ENCODE data around the gene RAB28. TPM values are rescaled to one million over a fixed set of nuclear protein-coding genes. Genes with fewer than 3 reads are reported as not detected.

The RAB28 gene
- total RNA-seq, 1 experiment from 2014 or later = 12.1 TPM

- TF ChIP-seq ZNF274 (IDR thresholded peaks at IDR 0.05; ENCODE audit: low read depth, low read length) (no peak), EGR1 (IDR thresholded peaks at IDR 0.05; ENCODE audit: low read depth) (no peak), JUND (IDR thresholded peaks at IDR 0.05) (no peak), SIN3A (IDR thresholded peaks at IDR 0.05; ENCODE audit: low read depth) (no peak), RAD21 (IDR thresholded peaks at IDR 0.05; ENCODE audit: low read depth) (no peak), FOSL1 (IDR thresholded peaks at IDR 0.05; ENCODE audit: low read depth) (no peak), TCF7L2 (IDR thresholded peaks at IDR 0.05; ENCODE audit: borderline replicate concordance, extremely low read depth, insufficient read depth, insufficient read length) (no peak), CTCF (IDR thresholded peaks at IDR 0.05 in 2 of 3, conservative IDR thresholded peaks at IDR 0.05 in 1 of 3; ENCODE audit: borderline replicate concordance in 1 of 3, insufficient read depth in 1 of 3, low read depth in 2 of 3, low read length in 2 of 3) (no peak), ELF1 (IDR thresholded peaks at IDR 0.05; ENCODE audit: borderline replicate concordance, low read depth) (no peak), CEBPB (IDR thresholded peaks at IDR 0.05; ENCODE audit: low read depth) (no peak), EZH2 (IDR thresholded peaks at IDR 0.05) (no peak)
- ATAC-seq = no peak
Measured at GRCh38 chr4:13364172-13364571, 120.0 kb downstream of the RAB28 start.

More at GRCh38 chr4:13364172-13364571, 120.0 kb downstream of the RAB28 start:
- Histone ChIP-seq H3K4me1 (ENCODE audit: control insufficient read depth in 1 of 2, insufficient read depth in 2 of 2, low read length in 2 of 2) (no peaks in the 10 kb centered on the region), H3K9me3 (ENCODE audit: control insufficient read depth in 1 of 2, insufficient read depth in 1 of 2, low read depth in 1 of 2, low read length in 2 of 2) (no peaks in the 10 kb centered on the region), H3K9ac (ENCODE audit: low read length) (no peak overlapping the region), H3K9me2 (ENCODE audit: insufficient read depth) (no peaks in the 10 kb centered on the region), H3K4me2 (ENCODE audit: low read length) (no peak overlapping the region), H2AFZ (ENCODE audit: low read depth, low read length, poor library complexity, severe bottlenecking) (no peak overlapping the region), H3K27ac (ENCODE audit: low read depth, low read length) (no peak overlapping the region), H3K27me3 (ENCODE audit: insufficient read depth, low read length) (no peaks in the 10 kb centered on the region), H4K20me1 (ENCODE audit: insufficient read depth) (no peaks in the 10 kb centered on the region), H3K79me2 (ENCODE audit: insufficient read depth, low read length) (no peaks in the 10 kb centered on the region), H3K4me3 (replicated peaks in 1 of 2; ENCODE audit: low read depth in 1 of 2, low read length in 2 of 2) (no peak overlapping the region), H3K36me3 (ENCODE audit: control insufficient read depth in 1 of 2, insufficient read depth in 2 of 2, low read length in 2 of 2) (no peaks in the 10 kb centered on the region)
- CTCF ChIA-PET = no interaction called here
- BruUV-seq (replicated peaks) = no TSS peak
- intact Hi-C loops (cut with micrococcal nuclease) = no loop called here
- POLR2A ChIA-PET = no interaction called here
- RAD21 ChIA-PET (ENCODE audit: low non-redundant PET in 1 of 2, low total read pairs in 2 of 2, uncharacterized antibody in 2 of 2, unreplicated experiment in 2 of 2) = no interaction called here
- no peak for DNase-seq (ENCODE audit: low read depth, low spot score)

Measured in HCT116 (cell line).